ENCODE measurements around the gene PKP1.

Gene PKP1

DNA sequence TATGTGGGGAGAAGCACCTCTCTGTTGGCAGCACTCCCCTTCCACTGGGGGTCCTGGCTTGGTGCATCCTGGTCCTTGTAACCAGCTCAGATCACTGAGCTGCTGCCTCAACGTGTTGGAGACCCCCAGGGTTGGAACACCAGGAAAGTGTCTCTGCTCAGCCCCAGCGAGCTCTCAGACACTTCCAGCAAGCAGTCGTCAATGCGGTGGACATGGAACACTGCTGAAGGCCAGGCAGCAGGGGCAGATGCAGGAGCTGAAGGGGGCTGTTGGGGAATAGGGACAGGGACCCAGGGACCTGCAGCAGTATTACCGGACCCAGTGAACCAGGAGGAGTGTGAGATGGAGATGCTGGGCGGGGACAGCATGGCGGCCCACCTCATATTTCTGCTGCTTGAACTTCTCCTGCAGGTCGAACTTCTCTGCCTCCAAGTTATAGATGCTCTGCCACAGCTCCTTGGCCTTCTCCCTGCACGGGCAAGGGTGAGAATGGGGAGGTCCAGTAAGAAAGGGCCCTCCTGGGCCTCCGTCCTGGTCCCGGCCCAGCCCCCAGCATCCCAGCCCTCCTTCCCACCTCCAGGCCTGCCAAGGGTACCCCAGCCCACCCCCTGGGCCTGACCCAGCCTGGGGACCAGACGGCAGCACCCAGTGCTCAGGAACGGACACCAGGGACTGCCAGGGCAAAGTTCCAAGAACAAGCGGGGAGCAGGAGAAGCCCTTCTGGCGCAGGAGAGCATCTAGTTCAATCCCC is 77.8 kb downstream of the PKP1 start:
- Histone ChIP-seq H3K36me3 (ENCODE audit: insufficient read depth, low read length) (no peaks in the 10 kb centered on the region), H3K9ac (ENCODE audit: insufficient read length) (no peak overlapping the region), H3K27ac (no peak overlapping the region), H3K4me3 (no peak overlapping the region), H3K9me3 (ENCODE audit: low read depth, low read length) (no peaks in the 10 kb centered on the region)
- DNase-seq (ENCODE audit: low read depth, low spot score) = no peak
- TF ChIP-seq POLR2AphosphoS5 (IDR thresholded peaks at IDR 0.05; ENCODE audit: borderline replicate concordance, low read depth, low read length) (no peak), EZH2 (IDR thresholded peaks at IDR 0.05) (no peak), FOXP2 (optimal IDR thresholded peaks at IDR 0.05; ENCODE audit: control extremely low read depth, extremely low read length, insufficient read depth) (no peak)

DNA sequence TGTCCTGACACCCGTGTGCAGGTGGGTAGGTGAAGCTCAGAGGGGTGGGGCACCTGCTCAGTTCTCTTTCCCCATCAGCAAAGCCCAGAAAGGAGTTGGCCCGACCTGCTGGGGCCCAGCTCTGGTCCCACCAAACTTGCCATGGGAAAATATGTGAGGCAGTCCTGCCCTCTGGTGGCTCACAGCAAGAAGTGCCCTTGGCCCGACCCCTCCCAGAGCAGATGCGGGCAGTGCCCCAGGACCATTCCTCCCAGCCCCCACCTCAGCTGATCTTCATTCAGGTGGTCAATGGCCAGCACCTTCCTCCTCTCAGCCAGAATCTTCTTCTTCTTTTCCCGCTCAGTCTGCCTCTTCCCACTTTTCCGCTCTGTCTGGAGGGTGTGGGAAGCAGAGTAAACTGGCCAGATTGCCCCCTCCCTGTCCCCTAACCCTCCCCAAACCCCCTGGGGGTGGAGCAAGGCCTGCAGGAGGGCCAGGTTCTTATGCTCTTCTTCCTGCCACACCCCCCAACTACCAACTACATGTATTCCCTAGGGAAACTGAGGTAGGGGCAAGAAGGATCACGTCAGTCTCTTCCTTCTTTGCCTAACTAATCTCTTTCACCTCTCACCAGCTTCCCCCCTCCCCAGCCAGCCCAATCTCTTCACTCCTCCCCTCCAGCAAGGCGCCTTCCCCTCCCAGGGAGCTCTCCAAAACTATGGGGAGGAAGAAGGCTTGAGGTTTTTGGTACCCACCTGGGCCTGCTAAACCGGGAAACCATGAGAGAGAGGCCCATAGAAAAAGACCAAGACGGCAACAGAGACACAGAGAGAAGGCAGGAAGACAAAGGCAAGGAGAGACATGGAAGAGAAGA is 78.6 kb downstream of the PKP1 start:
- H3K36me3 ChIP-seq (ENCODE audit: insufficient read depth, low read length) = no peaks in the 10 kb centered on the region
- H3K4me3 ChIP-seq = no peak overlapping the region
- no peaks in the 10 kb centered on the region for H3K9me3 ChIP-seq (ENCODE audit: low read depth, low read length)
- no peak overlapping the region for H3K9ac ChIP-seq (ENCODE audit: insufficient read length)
- no peak overlapping the region for H3K27ac ChIP-seq
- no peak for DNase-seq (ENCODE audit: low read depth, low spot score)
- no peak for TF ChIP-seq POLR2AphosphoS5 (IDR thresholded peaks at IDR 0.05; ENCODE audit: borderline replicate concordance, low read depth, low read length)
- TF ChIP-seq EZH2 (IDR thresholded peaks at IDR 0.05) = no peak
- no peak for TF ChIP-seq FOXP2 (optimal IDR thresholded peaks at IDR 0.05; ENCODE audit: control extremely low read depth, extremely low read length, insufficient read depth)

DNA sequence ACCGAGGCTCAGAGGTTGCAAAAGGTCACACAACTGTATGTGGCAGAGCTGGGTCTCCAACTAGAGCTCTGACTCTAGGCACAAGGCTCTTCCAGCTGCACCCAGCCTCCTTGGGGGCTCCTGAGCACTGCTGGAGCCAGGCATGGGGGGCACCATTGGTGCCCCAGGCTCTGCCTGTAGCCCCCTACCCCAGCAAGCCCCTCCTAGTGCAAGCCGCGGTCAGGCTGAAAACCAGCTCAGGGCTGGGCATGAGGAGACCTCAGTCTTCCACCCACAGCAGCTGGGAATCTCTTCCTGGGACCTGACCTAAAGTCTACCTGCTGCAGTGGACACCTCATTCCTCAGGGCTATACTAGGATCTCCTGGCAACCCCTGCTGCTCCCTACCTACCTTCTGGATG is 79.6 kb downstream of the PKP1 start:
- no peak overlapping the region for H3K27ac ChIP-seq
- no peak for TF ChIP-seq POLR2AphosphoS5 (IDR thresholded peaks at IDR 0.05; ENCODE audit: borderline replicate concordance, low read depth, low read length)
- no peak for TF ChIP-seq EZH2 (IDR thresholded peaks at IDR 0.05)
- TF ChIP-seq FOXP2 (optimal IDR thresholded peaks at IDR 0.05; ENCODE audit: control extremely low read depth, extremely low read length, insufficient read depth) = no peak
- H3K9ac ChIP-seq (ENCODE audit: insufficient read length) = no peak overlapping the region
- DNase-seq (ENCODE audit: low read depth, low spot score) = no peak
- H3K9me3 ChIP-seq (ENCODE audit: low read depth, low read length) = no peaks in the 10 kb centered on the region
- H3K36me3 ChIP-seq (ENCODE audit: insufficient read depth, low read length) = no peaks in the 10 kb centered on the region
- H3K4me3 ChIP-seq = no peak overlapping the region

DNA sequence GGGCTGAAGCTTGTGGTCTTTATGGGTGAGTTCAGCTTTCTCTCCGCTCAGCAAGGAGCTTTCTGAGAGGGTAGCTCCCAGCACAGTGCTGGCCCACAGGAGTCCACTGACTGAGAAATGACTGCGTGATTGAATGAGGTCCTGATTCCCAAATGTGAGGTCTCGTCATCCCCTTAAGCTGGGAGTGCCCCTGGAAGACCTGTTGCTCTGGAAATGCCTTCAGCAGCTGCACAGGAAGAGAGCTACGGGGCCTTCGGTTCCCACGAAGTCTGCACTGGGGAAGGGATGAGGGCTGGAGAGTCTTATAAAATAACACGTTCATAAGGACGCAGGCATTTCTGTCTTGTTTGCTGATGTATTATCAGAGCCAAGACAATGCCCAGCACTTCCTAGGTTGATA is 80.2 kb downstream of the PKP1 start:
- Histone ChIP-seq H3K4me3 (no peak overlapping the region), H3K27ac (no peak overlapping the region), H3K9ac (ENCODE audit: insufficient read length) (no peak overlapping the region), H3K9me3 (ENCODE audit: low read depth, low read length) (no peaks in the 10 kb centered on the region), H3K36me3 (ENCODE audit: insufficient read depth, low read length) (no peaks in the 10 kb centered on the region)
- TF ChIP-seq EZH2 (IDR thresholded peaks at IDR 0.05) (no peak), POLR2AphosphoS5 (IDR thresholded peaks at IDR 0.05; ENCODE audit: borderline replicate concordance, low read depth, low read length) (no peak), FOXP2 (optimal IDR thresholded peaks at IDR 0.05; ENCODE audit: control extremely low read depth, extremely low read length, insufficient read depth) (no peak)
- DNase-seq (ENCODE audit: low read depth, low spot score) = no peak

DNA sequence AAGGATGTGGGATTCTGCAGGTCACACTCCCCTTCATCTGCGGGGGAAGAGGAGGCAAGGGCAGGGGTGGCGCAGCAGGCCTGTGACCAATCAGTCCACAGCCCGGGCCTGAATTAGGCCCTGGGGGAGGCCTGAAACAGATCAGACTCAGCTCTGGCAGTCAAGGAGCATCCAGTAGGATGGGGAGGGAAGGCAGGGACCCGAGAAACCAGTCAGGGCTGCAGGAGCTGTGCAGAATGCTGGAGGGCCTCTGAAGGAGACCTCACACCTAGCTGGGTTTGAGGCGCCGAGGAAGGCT is 81.5 kb downstream of the PKP1 start:
- TF ChIP-seq EZH2 (IDR thresholded peaks at IDR 0.05) = no peak
- no peak for TF ChIP-seq POLR2AphosphoS5 (IDR thresholded peaks at IDR 0.05; ENCODE audit: borderline replicate concordance, low read depth, low read length)
- TF ChIP-seq FOXP2 (optimal IDR thresholded peaks at IDR 0.05; ENCODE audit: control extremely low read depth, extremely low read length, insufficient read depth) = no peak
- no peak for DNase-seq (ENCODE audit: low read depth, low spot score)
- no peaks in the 10 kb centered on the region for H3K9me3 ChIP-seq (ENCODE audit: low read depth, low read length)
- no peak overlapping the region for H3K9ac ChIP-seq (ENCODE audit: insufficient read length)
- no peak overlapping the region for H3K27ac ChIP-seq
- H3K36me3 ChIP-seq (ENCODE audit: insufficient read depth, low read length) = no peaks in the 10 kb centered on the region
- no peak overlapping the region for H3K4me3 ChIP-seq

DNA sequence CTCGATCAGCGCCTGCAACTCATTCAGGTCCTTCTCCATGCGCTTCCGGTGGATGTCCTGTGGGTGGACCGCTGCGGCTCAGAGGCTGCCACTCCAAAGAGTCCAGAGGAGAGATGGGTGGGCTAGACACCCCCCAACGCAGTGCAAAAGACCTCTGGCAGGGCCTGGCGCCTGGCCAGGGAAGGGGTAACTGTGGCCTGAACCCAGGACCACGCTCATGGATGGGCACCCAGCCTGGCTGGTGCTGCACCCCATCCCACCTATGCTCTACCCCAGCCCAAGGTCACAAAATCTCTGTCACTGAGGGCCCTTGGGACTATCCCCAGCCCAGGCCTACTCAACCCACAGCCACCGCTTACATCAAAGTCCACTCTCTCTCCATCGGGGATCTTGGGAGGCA is 81.9 kb downstream of the PKP1 start:
- DNase-seq (ENCODE audit: low read depth, low spot score) = no peak
- Histone ChIP-seq H3K4me3 (no peak overlapping the region), H3K36me3 (ENCODE audit: insufficient read depth, low read length) (no peaks in the 10 kb centered on the region), H3K9me3 (ENCODE audit: low read depth, low read length) (no peaks in the 10 kb centered on the region), H3K27ac (no peak overlapping the region), H3K9ac (ENCODE audit: insufficient read length) (no peak overlapping the region)
- TF ChIP-seq POLR2AphosphoS5 (IDR thresholded peaks at IDR 0.05; ENCODE audit: borderline replicate concordance, low read depth, low read length) = no peak
- TF ChIP-seq FOXP2 (optimal IDR thresholded peaks at IDR 0.05; ENCODE audit: control extremely low read depth, extremely low read length, insufficient read depth) = no peak
- no peak for TF ChIP-seq EZH2 (IDR thresholded peaks at IDR 0.05)

DNA sequence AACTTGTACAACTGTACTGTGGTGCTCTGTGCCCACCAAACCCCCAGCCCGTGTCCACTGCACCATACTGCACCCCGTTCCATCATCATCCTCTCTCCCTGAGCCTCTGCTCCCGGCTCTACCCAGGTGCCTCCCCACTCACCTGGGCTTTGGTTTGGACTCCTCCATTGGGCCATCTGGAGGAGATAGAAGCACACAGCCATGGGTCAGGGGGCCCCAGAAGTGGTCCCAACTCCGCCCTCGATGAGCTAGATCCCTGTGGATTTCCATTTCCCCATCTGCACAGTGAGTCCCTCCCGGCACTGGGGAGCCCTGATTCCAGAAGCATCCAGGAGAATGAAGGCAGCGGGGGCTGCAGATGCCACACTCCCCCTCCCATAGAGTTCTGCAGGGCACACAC is 83.4 kb downstream of the PKP1 start:
- no peak for DNase-seq (ENCODE audit: low read depth, low spot score)
- no peaks in the 10 kb centered on the region for H3K36me3 ChIP-seq (ENCODE audit: insufficient read depth, low read length)
- no peak overlapping the region for H3K27ac ChIP-seq
- no peak overlapping the region for H3K4me3 ChIP-seq
- H3K9ac ChIP-seq (ENCODE audit: insufficient read length) = no peak overlapping the region
- H3K9me3 ChIP-seq (ENCODE audit: low read depth, low read length) = no peaks in the 10 kb centered on the region
- no peak for TF ChIP-seq EZH2 (IDR thresholded peaks at IDR 0.05)

DNA sequence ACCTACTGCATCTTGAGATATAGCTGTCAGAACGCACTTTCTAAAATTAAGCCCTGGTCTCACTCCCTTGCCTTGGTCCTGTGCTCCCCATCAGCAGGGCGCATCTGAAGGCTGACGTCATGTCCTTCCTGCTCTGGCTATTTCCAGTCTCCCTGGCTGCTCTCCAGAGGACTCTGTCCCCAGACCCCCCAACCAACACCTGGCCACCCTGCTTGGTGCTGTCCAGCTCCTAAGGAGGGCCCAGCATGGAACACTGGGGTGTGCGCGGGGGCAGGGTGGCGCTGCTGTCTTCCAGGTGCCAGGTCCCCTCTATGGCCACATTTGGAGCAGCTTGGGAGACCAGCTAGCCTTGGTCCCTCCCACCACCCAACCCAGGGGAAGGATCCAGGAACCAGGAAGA is 85.9 kb downstream of the PKP1 start:
- no peaks in the 10 kb centered on the region for H3K36me3 ChIP-seq (ENCODE audit: insufficient read depth, low read length)
- no peak overlapping the region for H3K9ac ChIP-seq (ENCODE audit: insufficient read length)
- H3K4me3 ChIP-seq = no peak overlapping the region
- H3K27ac ChIP-seq = no peak overlapping the region
- TF ChIP-seq EZH2 (IDR thresholded peaks at IDR 0.05) (no peak), POLR2AphosphoS5 (IDR thresholded peaks at IDR 0.05; ENCODE audit: borderline replicate concordance, low read depth, low read length) (no peak), FOXP2 (optimal IDR thresholded peaks at IDR 0.05; ENCODE audit: control extremely low read depth, extremely low read length, insufficient read depth) (no peak)
- no peak for DNase-seq (ENCODE audit: low read depth, low spot score)
- H3K9me3 ChIP-seq (ENCODE audit: low read depth, low read length) = no peaks in the 10 kb centered on the region

Data from SK-N-MC (cell line).